Inflammatory macrophage (primary cell): ENCODE data around the gene GFI1B.
"Not testable (repeated sequence)": the region's sequence is repeated elsewhere in the genome, so short reads cannot be mapped to it uniquely, and the experiment has no call there.

Experiments used
- DNase-seq, 2 donors: peaks; one replicate each; pipeline ENCODE4 v3.0.0-alpha.2; 2020 to 2022

The GFI1B gene

GRCh38 chr9:132991351-132992300, 13.1 kb downstream of the GFI1B start:
- DNase-seq, result no peak

DNA sequence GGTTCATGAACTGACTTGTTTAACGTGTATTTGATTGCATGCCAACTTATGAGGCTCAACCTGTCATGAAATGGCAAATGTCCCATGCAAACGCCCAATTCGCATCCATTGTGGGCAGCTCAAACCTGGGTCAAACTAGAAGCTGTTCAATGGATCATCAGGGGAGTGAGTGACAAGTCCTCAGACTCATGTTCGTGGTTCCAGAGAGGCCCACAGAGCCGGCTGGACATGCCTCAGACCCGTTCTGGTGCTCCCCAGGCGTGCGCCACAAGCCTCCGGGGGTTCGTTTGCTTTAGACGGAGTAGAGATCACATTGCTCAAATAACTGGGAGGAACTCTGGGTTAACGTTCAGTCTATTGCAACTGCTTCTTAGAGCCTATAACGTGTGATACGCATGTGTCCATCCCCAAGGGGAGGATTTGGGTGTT, 15.0 kb downstream of the GFI1B start:
- DNase-seq, result no peak

GRCh38 chr9:132994410-132995120, 16.1 kb downstream of the GFI1B start:
- peak; percentile 75 to 83 for DNase-seq

GRCh38 chr9:132995121-132995420, 16.6 kb downstream of the GFI1B start:
- no peak for DNase-seq

- DNase-seq, result no peak
Measured at GRCh38 chr9:132995879-132996278, 17.4 kb downstream of the GFI1B start.

- DNase-seq, result no peak
Measured at GRCh38 chr9:132996526-132996925, 18.0 kb downstream of the GFI1B start.

DNA sequence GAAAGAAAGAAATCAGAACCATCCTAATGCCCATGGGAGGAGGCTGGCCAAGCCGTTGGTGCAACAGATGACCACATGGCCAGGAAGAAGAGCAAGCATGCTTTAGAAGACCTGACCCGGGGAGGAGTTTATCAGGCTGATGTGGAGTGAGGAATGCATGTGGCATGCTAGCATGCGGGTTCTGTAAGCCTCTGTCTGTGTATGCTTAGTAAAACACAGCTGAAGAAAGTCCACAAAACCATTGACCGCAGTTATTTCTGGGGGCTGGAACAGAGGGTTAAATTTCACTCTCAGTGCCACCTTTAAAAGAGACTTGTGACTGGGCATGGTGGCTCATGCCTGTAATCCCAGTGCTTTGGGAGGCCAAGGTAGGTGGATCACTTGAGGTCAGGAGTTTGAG, 19.1 kb downstream of the GFI1B start:
- DNase-seq, result no peak

GRCh38 chr9:132998221-132998620, 19.7 kb downstream of the GFI1B start:
- not testable (repeated sequence) for DNase-seq

GRCh38 chr9:132998831-132999635, 20.5 kb downstream of the GFI1B start:
- DNase-seq, result no peak

DNA sequence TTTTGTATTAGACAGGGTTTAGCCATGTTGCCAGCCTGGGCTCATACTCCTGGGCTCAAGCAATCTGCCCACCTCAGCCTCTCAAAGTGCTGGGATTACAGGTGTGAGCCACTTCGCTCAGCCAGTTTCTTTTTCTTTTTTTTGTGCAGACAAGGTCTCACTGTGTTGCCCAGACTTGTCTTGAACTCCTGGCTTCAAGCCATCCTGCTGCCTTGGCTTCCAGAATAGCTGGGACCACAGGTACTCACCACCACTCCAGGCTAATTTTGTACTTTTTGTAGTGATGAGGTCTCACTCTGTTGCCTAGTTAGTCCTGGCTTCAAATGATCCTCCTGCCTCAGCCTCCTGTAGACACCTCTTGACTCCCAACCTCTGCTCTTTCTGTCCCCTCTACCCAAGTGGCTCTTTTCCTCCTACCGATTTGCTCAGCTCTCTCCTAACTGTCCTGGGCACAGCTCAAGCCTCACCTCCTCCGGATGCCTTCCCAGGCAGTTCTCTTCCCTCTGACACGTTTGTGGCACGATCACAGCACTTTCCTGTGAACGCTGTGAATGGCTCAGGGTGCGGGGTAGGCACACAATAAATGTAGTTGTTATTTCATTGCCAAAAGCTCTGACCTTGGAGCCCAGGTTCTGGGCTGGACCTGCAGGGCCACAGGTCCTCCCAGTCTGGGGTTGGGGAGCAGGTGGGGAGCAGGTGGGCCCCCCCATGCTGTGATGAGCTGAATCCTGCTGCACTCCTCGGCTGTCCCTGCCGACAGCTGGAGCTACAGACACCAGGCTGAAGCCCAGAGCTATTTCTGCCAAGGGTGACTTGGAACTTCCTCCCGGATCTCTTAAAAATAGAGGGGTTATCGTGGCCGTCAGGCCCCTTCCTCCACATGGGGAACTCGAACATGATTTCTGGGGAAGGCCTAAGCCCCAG, 23.9 kb downstream of the GFI1B start:
- no peak for DNase-seq

DNA sequence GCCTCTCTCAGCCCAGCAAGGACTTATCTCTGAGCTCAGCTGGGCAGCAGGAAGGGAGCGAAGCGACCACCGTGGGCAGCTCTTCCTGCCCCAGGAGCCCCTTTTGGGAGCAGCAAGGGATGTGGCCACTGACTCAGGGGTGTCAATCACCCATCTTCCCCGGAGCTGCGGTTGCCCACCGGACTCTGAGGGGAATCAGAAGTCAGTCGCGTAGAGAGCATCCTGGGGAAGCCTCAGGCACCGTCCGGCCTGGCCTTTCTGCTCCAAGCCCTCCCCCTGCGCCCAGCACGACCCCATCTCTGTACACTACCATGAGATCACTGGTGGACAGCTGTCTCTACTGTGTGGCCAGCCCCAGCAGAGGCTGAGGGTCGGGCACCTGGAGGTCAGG, 24.6 kb downstream of the GFI1B start:
- no peak for DNase-seq

GRCh38 chr9:133003671-133004090, 25.2 kb downstream of the GFI1B start:
- DNase-seq, result no peak

DNA sequence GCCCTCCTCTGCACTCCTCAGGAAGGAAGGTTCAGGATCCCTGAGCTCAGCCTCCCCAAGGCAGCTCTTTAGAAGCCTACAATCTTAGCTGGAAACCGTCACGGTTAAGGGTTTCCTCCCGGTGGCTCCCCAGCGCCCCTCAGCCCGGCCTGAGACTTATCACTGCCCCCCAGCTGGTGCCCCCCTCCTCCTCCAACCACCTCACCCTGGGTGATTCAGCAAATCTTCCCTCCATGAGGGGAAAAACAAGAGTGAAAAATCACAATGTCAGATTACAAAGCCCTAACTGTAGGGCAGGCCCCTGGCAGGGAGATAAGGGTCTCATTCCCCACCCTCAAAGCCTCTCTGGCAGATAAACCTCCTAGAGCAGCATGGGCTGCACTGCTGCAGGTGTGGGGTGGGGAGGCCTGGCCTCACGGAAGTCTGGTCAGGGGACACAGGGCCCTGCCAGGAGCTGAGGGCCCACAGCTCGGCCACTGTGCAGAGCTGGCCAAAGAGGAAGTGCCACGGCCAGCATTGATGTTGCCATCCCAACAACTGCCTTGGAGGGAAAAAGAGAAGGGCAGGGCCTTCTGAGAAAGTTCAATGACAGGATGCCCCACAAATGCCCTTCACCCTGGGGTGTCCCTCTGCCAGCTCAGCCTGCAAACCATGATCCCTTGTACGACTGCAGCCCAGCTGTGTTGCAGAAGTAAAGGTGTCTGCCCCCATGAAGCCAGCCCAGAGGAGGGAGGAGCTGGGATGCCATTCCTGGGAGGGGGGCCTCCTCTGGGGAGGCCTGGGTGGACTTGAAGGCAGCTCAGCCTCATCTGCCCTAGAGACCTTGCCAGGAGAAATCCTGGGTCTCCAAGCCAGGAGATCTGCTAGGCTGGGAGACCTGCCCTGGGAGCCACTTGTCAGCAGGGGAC, 25.9 kb downstream of the GFI1B start:
- peak; percentile 47 to 72 for DNase-seq

DNA sequence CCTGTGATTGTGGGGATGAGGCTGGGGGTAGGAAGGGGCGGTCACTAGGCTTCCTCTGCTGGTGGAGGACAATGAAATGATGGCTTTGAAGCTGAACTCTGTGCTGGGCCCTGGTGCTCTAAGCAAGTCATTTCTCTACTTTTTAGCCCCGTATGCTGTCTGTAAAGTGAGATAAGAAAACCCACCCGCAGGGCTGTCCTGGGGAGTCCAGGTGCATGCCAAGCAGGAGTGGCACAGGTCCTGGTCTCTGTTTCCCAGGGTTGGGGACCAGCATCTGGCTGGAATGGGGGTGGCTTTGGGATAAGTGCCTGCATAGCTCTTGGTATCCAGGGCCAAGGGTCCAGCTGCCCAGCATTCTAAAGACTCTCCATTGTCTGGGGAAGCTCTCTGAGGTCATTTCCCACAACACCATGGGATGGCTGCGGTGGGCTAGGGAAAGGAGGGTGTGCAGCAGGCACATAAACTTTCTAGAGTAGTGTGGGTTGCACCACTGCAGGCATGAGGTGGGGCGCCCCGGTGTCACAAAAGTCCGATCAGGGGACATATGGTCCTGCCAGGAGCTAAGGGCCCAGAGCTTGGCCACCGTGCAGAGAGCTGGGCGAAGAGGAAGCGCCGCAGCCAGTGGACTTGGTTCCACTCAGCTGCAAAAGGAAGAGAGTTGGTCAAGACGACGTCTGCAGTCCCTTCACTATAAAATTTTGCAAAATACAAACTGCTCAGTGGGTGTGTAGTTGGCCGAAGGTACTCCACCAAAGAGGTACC, 26.7 kb downstream of the GFI1B start:
- DNase-seq, result no peak

DNA sequence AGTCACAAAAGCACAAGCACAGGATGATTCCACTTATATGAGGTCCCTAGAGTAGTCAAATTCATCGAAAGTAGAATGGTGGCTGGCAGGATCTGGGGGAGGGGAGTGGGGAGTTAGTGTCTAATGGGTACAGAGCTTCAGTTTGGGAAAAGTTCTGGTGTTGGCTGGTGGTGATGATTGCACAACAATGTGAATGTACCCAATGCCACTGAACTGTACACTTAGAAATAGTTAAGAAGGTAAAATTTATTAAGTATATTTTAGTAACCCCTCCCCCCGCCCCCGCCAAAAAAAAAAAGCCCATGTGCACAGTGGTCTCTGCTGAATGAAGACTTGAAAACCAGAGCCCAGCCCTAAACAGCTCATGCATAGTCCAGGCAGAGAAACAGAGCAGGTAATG, 27.5 kb downstream of the GFI1B start:
- DNase-seq, result no peak

- no peak for DNase-seq
Measured at GRCh38 chr9:133006731-133007352, 28.3 kb downstream of the GFI1B start.

DNA sequence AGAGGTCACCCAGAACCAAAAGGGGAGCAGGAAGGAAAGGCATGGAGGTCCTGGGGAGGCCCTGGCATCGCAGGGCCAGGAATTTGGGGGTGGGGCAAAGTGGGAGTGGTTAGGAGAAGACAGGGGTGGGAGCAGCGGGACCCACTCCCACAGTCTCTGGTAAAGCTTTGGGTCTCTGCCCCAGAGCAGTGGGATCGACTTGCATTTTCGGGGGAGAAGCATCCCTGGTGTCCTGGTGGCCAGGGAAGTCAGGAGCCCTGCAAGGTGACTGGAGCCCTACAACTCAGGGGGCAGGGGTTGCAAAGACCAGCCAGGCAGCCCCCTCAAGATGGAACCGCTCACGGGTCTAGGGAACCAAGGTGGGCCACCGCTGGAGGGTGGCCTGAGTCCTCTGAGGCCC, 29.9 kb downstream of the GFI1B start:
- no peak for DNase-seq

DNA sequence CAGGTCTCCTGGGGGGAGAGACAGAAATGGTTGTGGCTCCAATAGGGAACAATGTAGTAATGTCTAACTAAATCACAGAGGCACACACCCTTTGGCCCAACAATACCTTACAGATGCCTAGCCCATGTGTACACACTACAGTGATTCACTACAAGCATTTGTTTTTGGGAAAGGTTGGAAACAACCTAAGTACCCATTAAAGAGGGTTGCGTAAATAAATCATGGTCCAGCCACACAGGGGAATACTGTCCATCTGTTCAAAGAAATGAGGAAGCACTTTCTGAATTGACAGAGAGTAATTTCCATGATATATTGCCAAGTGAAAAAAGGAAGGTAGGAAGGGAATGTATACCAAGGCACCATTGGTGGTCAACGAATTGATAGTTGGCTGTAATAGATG, 30.3 kb downstream of the GFI1B start:
- DNase-seq, result no peak

DNA sequence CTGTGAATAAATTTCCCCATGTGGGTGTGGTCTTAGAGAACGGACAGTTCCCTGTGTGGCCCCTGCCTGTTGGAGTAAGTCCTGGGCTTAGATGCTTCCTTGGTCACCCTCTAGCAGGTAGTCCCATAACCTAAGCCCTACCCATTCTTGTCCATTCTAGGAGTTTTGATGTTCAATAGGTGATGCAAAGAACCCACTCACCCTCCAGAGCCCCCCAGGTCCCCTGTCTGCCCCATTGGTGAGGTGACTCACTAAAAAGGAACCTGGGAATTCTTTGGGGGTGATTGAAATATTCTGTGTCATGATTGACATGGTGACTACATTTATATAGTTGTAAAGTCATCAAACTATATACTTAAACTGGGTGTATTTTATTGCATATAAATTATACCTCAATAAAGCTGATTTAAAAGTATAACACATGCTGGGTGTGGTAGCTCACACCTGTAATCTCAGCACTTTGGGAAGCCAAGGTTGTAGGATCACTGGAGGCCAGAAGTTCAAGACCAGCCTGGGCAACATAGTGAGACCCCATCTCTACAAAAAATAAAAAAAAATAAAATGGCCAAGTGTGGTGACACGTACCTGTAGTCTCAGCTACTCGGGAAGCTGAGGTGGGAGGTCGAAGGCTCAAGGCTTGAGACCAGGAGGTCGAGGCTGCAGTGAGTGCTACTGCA, 31.6 kb downstream of the GFI1B start:
- no peak for DNase-seq
